ENCODE data around the gene MT1G. TPM values are rescaled to one million over a fixed set of nuclear protein-coding genes. Genes with fewer than 3 reads are reported as not detected.

Gene MT1G
- total RNA-seq, 1 donor from 2014 or later: 2.9 TPM

GRCh38 chr16:56632156-56632847, 35.6 kb downstream of the MT1G start, which contains the start of gene MT1M:
Gene MT1M (plus strand): TSS chr16:56632659. CDS start chr16:56632732, 73 bp downstream.
- TF ChIP-seq, protein P1, sequence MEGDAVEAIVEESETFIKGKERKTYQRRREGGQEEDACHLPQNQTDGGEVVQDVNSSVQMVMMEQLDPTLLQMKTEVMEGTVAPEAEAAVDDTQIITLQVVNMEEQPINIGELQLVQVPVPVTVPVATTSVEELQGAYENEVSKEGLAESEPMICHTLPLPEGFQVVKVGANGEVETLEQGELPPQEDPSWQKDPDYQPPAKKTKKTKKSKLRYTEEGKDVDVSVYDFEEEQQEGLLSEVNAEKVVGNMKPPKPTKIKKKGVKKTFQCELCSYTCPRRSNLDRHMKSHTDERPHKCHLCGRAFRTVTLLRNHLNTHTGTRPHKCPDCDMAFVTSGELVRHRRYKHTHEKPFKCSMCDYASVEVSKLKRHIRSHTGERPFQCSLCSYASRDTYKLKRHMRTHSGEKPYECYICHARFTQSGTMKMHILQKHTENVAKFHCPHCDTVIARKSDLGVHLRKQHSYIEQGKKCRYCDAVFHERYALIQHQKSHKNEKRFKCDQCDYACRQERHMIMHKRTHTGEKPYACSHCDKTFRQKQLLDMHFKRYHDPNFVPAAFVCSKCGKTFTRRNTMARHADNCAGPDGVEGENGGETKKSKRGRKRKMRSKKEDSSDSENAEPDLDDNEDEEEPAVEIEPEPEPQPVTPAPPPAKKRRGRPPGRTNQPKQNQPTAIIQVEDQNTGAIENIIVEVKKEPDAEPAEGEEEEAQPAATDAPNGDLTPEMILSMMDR (IDR thresholded peaks at IDR 0.05; ENCODE audit: unreplicated experiment): no peak
- Mint-ChIP-seq H3K9me3 (ENCODE audit: low read depth) (no peaks in the 10 kb centered on the region), H3K4me3 (ENCODE audit: low read depth) (peak within 1 kb of the TSS; percentile 52), H3K36me3 (ENCODE audit: insufficient read depth) (no peaks in the 10 kb centered on the region), H3K27me3 (peaks cover 88% of the 10 kb centered on the region), H3K27ac (no peak within 1 kb of the TSS), H3K4me1 (ENCODE audit: low read depth) (peaks cover 6% of the 10 kb centered on the region)
- no peak for DNase-seq (ENCODE audit: low spot score, unreplicated experiment)

- peaks cover 7% of the 10 kb centered on the region for H3K4me1 Mint-ChIP-seq (ENCODE audit: low read depth)
- H3K36me3 Mint-ChIP-seq (ENCODE audit: insufficient read depth): no peaks in the 10 kb centered on the region
- TF ChIP-seq, protein P1 (IDR thresholded peaks at IDR 0.05; ENCODE audit: unreplicated experiment): no peak
- H3K4me3 Mint-ChIP-seq (ENCODE audit: low read depth): peak overlapping the region; percentile 52
- no peak for DNase-seq (ENCODE audit: low spot score, unreplicated experiment)
- no peak overlapping the region for H3K27ac Mint-ChIP-seq
- H3K9me3 Mint-ChIP-seq (ENCODE audit: low read depth): no peaks in the 10 kb centered on the region
- H3K27me3 Mint-ChIP-seq: peaks cover 88% of the 10 kb centered on the region
Observed at GRCh38 chr16:56631832-56632155, 36.1 kb downstream of the MT1G start.

DNA sequence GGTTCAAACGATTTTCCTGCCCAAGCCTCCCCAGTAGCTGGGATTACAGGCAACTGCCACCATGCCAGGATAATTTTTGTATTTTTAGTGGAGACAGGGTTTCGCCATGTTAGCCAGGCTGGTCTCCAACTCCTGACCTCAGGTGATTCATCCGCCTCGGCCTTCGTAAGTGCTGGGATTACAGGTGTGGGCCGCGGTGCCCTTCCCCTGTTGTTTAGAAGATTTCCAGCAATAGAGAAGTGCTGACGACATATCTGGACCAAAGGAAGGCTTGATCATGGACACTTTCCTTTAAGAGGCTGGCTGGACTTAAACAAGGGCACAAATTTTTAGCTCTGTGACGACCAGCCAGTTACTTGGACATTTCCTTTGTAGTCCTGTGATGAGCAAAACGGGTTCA, 36.7 kb downstream of the MT1G start:
- H3K9me3 Mint-ChIP-seq (ENCODE audit: low read depth): no peaks in the 10 kb centered on the region
- H3K4me3 Mint-ChIP-seq (ENCODE audit: low read depth): no peak overlapping the region
- TF ChIP-seq, protein P1 (IDR thresholded peaks at IDR 0.05; ENCODE audit: unreplicated experiment): no peak
- no peaks in the 10 kb centered on the region for H3K36me3 Mint-ChIP-seq (ENCODE audit: insufficient read depth)
- peaks cover 7% of the 10 kb centered on the region for H3K4me1 Mint-ChIP-seq (ENCODE audit: low read depth)
- H3K27ac Mint-ChIP-seq: no peak overlapping the region
- peaks cover 88% of the 10 kb centered on the region for H3K27me3 Mint-ChIP-seq
- DNase-seq (ENCODE audit: low spot score, unreplicated experiment): no peak

DNA sequence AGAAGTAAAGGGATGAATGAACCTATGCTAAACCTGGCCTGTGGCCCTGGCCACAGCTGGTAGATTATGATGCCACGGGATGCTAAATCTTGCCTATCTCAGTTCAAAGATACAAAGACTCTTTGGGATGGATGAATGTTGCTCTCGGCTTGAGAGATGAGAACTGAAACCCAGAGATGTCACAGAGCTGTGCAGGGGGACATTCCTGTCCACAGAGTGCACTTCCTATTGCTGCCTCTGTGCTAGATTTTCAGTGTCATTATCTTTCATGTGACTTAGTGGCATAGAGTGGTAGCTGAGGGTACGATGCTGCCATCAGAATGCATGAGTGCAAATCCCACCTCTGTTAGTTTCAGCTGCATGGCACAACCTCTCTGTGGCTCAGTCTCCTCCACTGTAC, 37.7 kb downstream of the MT1G start:
- Mint-ChIP-seq H3K4me1 (ENCODE audit: low read depth) (peaks cover 10% of the 10 kb centered on the region), H3K9me3 (ENCODE audit: low read depth) (no peaks in the 10 kb centered on the region), H3K4me3 (ENCODE audit: low read depth) (no peak overlapping the region), H3K27me3 (peaks cover 89% of the 10 kb centered on the region), H3K36me3 (ENCODE audit: insufficient read depth) (no peaks in the 10 kb centered on the region), H3K27ac (no peak overlapping the region)
- no peak for DNase-seq (ENCODE audit: low spot score, unreplicated experiment)
- TF ChIP-seq, protein P1 (IDR thresholded peaks at IDR 0.05; ENCODE audit: unreplicated experiment): no peak

DNA sequence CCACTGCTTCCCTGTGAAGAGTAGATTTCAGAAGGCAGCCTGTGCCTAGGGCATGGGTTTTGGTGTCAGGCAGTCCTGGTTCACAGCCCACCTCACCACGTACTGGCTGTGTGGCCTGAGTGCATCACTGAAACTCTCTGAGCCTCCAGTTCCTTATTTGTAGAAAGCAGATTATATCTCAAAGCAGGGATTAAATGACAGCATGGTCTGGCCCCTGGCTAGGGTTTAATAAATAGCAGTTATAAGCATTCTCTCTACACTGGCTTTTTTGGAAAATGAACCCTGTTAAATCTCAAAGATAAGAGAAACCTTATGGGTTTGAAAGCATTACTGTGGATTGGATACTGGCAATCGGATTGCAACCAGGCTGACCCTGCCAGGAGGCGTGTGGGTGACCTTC, 38.3 kb downstream of the MT1G start:
- no peak overlapping the region for H3K4me3 Mint-ChIP-seq (ENCODE audit: low read depth)
- no peaks in the 10 kb centered on the region for H3K9me3 Mint-ChIP-seq (ENCODE audit: low read depth)
- TF ChIP-seq, protein P1 (IDR thresholded peaks at IDR 0.05; ENCODE audit: unreplicated experiment): no peak

More for the DNA sequence above, 38.3 kb downstream of the MT1G start:
- no peak for DNase-seq (ENCODE audit: low spot score, unreplicated experiment)
- peaks cover 89% of the 10 kb centered on the region for H3K27me3 Mint-ChIP-seq
- no peak overlapping the region for H3K27ac Mint-ChIP-seq
- no peaks in the 10 kb centered on the region for H3K36me3 Mint-ChIP-seq (ENCODE audit: insufficient read depth)
- peaks cover 12% of the 10 kb centered on the region for H3K4me1 Mint-ChIP-seq (ENCODE audit: low read depth)

All from progenitor cell of endocrine pancreas (in vitro differentiated cells).